GM12873 (cell line): ENCODE data around the gene TTC23.

Experiments used
- CTCF ChIP-seq: IDR thresholded peaks from 2 replicates; pipeline ENCODE4 v1.5.1; 2012; ENCODE audit warnings: low read depth, mild to moderate bottlenecking, moderate library complexity, low read length, control low read depth; ENCODE audit not compliant: insufficient read depth; ENCODE audit errors: missing control alignments

The TTC23 gene

GRCh38 chr15:99163271-99164062, 85.9 kb downstream of the TTC23 start:
- TF ChIP-seq CTCF = no peak

GRCh38 chr15:99158626-99159412, 90.6 kb downstream of the TTC23 start:
- no peak for TF ChIP-seq CTCF

GRCh38 chr15:99157456-99157855, 91.9 kb downstream of the TTC23 start:
- TF ChIP-seq CTCF = no peak

- TF ChIP-seq CTCF = no peak
These were observed 93.4 kb downstream of the TTC23 start for GRCh38 chr15:99155961-99156443.

GRCh38 chr15:99154271-99154670, 95.1 kb downstream of the TTC23 start:
- TF ChIP-seq CTCF = no peak

- no peak for TF ChIP-seq CTCF
These were observed 96.3 kb downstream of the TTC23 start for GRCh38 chr15:99153026-99153535.

- no peak for TF ChIP-seq CTCF
These were observed 98.2 kb downstream of the TTC23 start for GRCh38 chr15:99151156-99151555.
